Measurements from ENCODE around the gene PARD3B.
"Not testable (repeated sequence)": the region's sequence is repeated elsewhere in the genome, so short reads cannot be mapped to it uniquely, and the experiment has no call there.

PARD3B gene

GRCh38 chr2:204545861-204546735, 823 bp downstream of the PARD3B start:
- no peak for DNase-seq

GRCh38 chr2:204550751-204551511, 5.7 kb downstream of the PARD3B start:
- no peak for DNase-seq

- no peak for DNase-seq
These were observed 6.2 kb downstream of the PARD3B start for GRCh38 chr2:204551512-204551863.

- DNase-seq, result no peak
These were observed 12.3 kb downstream of the PARD3B start for GRCh38 chr2:204557604-204558003.

- not testable (repeated sequence) for DNase-seq
These were observed 14.1 kb downstream of the PARD3B start for GRCh38 chr2:204559358-204559757.

GRCh38 chr2:204560902-204561301, 15.6 kb downstream of the PARD3B start:
- no peak for DNase-seq

- no peak for DNase-seq
These were observed 16.5 kb downstream of the PARD3B start for GRCh38 chr2:204561771-204562170.

GRCh38 chr2:204566439-204566838, 21.2 kb downstream of the PARD3B start:
- DNase-seq, result no peak

- no peak for DNase-seq
These were observed 25.1 kb downstream of the PARD3B start for GRCh38 chr2:204570421-204570820.

- no peak for DNase-seq
These were observed 25.8 kb downstream of the PARD3B start for GRCh38 chr2:204571041-204571440.

GRCh38 chr2:204571911-204572310, 26.6 kb downstream of the PARD3B start:
- DNase-seq, result no peak

GRCh38 chr2:204573221-204573620, 27.9 kb downstream of the PARD3B start:
- no peak for DNase-seq

GRCh38 chr2:204574486-204574885, 29.2 kb downstream of the PARD3B start:
- no peak for DNase-seq

- no peak for DNase-seq
These were observed 30.2 kb downstream of the PARD3B start for GRCh38 chr2:204575463-204575862.

- no peak for DNase-seq
These were observed 31.2 kb downstream of the PARD3B start for GRCh38 chr2:204576362-204576979.

- DNase-seq, result no peak
These were observed 33.8 kb downstream of the PARD3B start for GRCh38 chr2:204578928-204579598.

- no peak for DNase-seq
These were observed 36.7 kb downstream of the PARD3B start for GRCh38 chr2:204581946-204582345.

GRCh38 chr2:204583773-204584172, 38.5 kb downstream of the PARD3B start:
- DNase-seq, result no peak

- no peak for DNase-seq
These were observed 40.7 kb downstream of the PARD3B start for GRCh38 chr2:204585930-204586329.

GRCh38 chr2:204586444-204587180, 41.3 kb downstream of the PARD3B start:
- DNase-seq, result no peak

GRCh38 chr2:204590063-204590462, 44.8 kb downstream of the PARD3B start:
- no peak for DNase-seq

GRCh38 chr2:204591225-204591624, 46.0 kb downstream of the PARD3B start:
- DNase-seq, result no peak

Measured in NCI-H2081 treated with DMSO at 0.1 percent for 48 hours (cell line).